GM21529 (cell line): ENCODE measurements around the gene SH2B3.

Experiments used
- ATAC-seq: cut with Tn5 transposase; IDR thresholded peaks from one replicate; pipeline ENCODE4 v1.9.1; 2021; ENCODE audit not compliant: unreplicated experiment

The SH2B3 gene

GRCh38 chr12:111427417-111428074 is 21.8 kb downstream of the SH2B3 start:
- ATAC-seq: no peak

- no peak for ATAC-seq
Observed at GRCh38 chr12:111428081-111428727, 22.5 kb downstream of the SH2B3 start.

- ATAC-seq: no peak
Observed at GRCh38 chr12:111428728-111429175, 23.0 kb downstream of the SH2B3 start.

GRCh38 chr12:111429828-111430432 is 24.2 kb downstream of the SH2B3 start:
- no peak for ATAC-seq

- no peak for ATAC-seq
Observed at GRCh38 chr12:111430433-111431353, 25.0 kb downstream of the SH2B3 start.

GRCh38 chr12:111431772-111432171 is 26.0 kb downstream of the SH2B3 start:
- no peak for ATAC-seq

- ATAC-seq: no peak
Observed at GRCh38 chr12:111434049-111434448, 28.3 kb downstream of the SH2B3 start.

- peak; percentile 61 for ATAC-seq
Observed at GRCh38 chr12:111434680-111435338, 29.1 kb downstream of the SH2B3 start.

- ATAC-seq: no peak
Observed at GRCh38 chr12:111435661-111436201, 30.0 kb downstream of the SH2B3 start.

GRCh38 chr12:111436266-111436665 is 30.5 kb downstream of the SH2B3 start:
- ATAC-seq: no peak

- ATAC-seq: no peak
Observed at GRCh38 chr12:111436811-111437210, 31.1 kb downstream of the SH2B3 start.

- no peak for ATAC-seq
Observed at GRCh38 chr12:111437816-111438454, 32.2 kb downstream of the SH2B3 start.

GRCh38 chr12:111438481-111438880 is 32.8 kb downstream of the SH2B3 start:
- no peak for ATAC-seq

GRCh38 chr12:111439657-111440151 is 34.0 kb downstream of the SH2B3 start:
- no peak for ATAC-seq

- ATAC-seq: no peak
Observed at GRCh38 chr12:111440152-111440551, 34.4 kb downstream of the SH2B3 start.

GRCh38 chr12:111440631-111441030 is 34.9 kb downstream of the SH2B3 start:
- ATAC-seq: no peak

GRCh38 chr12:111441107-111441928 is 35.6 kb downstream of the SH2B3 start:
- no peak for ATAC-seq

GRCh38 chr12:111442301-111443045 is 36.8 kb downstream of the SH2B3 start:
- no peak for ATAC-seq
